HG03439 (cell line): ENCODE measurements around the gene ATP6V1B1.

Source experiments
- ATAC-seq: cut with Tn5 transposase; IDR thresholded peaks from one replicate; pipeline ENCODE4 v1.9.1; 2021; ENCODE audit warnings: mild to moderate bottlenecking, moderate library complexity; ENCODE audit not compliant: unreplicated experiment

ATP6V1B1 gene

GRCh38 chr2:70926042-70926441 is 9.7 kb upstream of the ATP6V1B1 start:
- ATAC-seq, result no peak

DNA sequence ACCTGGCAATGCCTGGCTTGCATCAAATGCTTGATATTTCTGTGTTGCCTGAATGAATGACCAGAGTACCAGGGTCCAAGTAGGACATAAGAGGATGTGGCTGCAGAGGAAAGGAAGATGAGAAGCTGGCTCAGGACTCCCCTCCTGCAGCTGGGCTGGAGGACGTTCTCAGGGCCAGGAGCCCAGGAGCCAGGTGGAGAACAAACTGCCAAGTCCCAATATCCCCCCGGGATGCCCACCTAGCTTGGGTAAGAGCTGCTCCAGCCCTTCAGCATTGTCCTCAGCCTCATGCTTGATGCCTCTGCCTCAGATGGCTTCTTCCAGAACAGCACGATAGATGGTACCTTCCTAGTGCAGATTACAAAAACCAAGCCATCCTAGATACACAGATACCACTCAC is 8.6 kb upstream of the ATP6V1B1 start:
- ATAC-seq, result no peak

- no peak for ATAC-seq
These were observed 8.1 kb upstream of the ATP6V1B1 start for GRCh38 chr2:70927641-70928040.

DNA sequence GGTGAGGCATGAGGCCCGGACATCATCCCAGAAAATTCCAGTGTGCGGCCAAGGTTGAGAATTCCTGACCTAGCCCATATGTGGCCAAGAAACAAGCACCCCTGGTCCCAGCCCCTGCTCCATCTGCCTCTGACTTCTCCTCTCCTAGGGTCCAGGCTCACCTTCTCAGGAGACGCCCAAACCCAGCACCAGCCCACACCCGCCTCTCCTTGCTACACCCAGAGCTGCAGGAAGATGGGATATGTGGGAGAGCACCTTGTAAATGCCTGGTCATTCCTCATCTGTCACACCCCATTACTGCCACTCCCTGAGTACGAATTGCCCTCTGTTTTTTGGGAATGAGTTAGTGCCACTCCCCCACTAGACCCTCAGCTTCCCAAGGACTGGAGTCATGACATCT is 7.3 kb upstream of the ATP6V1B1 start:
- no peak for ATAC-seq

DNA sequence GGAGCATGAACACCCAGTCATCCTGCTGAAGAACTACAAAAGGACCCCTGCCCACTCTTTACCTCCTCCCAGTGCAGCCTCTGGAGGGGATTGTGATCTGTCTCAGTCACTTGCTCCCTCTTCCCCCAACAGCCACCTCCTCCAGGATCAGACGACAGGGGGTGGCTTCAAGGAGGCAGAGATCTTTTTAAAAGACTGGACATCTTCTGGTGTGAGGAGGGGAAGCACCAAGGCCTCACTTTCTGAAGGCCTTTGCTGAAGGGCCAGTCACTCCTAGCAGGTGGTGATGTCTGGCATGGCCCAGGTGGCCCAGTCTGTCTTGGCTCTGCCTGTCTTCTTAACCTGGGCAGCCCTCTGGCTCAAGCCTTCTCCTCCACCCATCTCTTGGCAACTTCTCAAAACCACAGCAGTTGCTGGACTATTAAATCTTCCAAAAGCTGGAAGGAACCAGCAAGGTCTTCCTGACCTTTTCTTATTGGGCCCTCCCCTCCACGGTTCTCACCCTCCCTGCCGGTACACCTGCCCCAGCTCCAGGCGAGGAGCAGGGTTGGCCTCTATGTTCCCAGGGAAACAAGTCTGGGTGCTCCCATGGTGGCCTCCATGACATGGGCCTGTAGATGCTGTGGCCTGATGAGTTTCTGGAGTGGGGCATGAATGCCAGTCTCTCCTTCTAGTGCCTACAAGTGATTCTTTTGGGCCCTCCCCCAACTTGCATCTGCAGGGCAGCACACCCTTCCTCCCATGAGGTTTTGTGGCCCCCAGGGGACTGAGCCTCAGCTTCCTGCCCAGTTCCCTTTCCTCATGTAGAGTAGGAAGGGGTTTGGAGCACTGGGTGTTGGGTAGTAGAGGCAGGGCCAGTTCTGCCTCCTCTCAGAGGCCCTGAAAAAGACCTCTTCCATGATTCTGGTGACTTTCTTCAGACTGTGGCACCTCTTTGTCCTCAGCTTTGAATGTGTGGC is 5.0 kb upstream of the ATP6V1B1 start:
- ATAC-seq, result no peak

DNA sequence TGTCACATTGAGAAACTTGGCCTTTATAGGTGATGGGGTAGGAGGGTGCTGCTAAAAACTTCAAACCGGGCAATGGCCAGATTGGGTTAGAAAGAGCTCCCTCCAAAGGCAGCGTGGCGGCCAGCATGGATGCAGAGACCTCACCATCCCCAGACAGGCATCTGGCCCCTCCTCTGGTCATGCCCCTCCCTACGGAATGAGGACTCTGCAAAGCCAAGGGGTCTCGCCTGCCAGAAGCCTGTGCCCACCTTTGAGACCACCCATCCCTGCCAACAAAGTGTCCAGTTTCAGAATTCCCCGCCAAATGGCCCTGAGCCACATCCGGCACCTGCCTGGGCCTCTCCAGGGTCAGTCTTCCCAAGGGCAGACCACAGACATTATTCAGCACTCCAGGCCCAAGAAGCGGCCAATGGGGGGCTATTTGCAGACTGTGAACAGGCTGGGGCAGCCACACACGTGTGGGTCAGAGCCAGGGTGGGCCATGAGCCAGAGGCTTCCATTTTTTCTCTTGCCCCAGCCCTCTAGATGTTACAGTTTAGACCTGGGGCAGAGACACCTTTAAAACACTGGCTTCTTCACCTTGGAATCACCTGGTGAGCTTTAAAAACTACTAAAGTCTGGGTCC is 4.2 kb upstream of the ATP6V1B1 start:
- no peak for ATAC-seq

GRCh38 chr2:70932631-70933230 is 3.0 kb upstream of the ATP6V1B1 start:
- no peak for ATAC-seq

DNA sequence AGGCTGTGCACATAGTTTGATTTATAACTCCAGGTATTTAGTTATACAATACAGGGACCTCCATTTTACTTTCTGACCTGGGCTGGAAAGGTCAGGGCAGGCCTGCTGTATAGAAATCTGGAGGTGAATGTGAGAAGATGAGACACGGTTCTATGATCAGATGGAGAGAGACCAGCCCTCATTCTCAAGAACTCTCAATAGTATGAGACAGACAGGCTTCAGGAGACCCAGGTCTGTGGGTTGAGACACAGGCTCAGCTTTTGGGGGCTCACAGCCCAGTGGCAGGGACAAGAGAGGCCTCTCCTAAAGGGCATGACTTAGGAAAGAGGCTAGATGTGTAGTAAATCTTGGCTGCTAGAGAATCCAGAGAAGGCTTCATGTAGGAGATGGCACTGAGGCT is 719 bp upstream of the ATP6V1B1 start:
- ATAC-seq, result no peak

- no peak for ATAC-seq
These were observed 672 bp downstream of the ATP6V1B1 start for GRCh38 chr2:70936165-70936978.

DNA sequence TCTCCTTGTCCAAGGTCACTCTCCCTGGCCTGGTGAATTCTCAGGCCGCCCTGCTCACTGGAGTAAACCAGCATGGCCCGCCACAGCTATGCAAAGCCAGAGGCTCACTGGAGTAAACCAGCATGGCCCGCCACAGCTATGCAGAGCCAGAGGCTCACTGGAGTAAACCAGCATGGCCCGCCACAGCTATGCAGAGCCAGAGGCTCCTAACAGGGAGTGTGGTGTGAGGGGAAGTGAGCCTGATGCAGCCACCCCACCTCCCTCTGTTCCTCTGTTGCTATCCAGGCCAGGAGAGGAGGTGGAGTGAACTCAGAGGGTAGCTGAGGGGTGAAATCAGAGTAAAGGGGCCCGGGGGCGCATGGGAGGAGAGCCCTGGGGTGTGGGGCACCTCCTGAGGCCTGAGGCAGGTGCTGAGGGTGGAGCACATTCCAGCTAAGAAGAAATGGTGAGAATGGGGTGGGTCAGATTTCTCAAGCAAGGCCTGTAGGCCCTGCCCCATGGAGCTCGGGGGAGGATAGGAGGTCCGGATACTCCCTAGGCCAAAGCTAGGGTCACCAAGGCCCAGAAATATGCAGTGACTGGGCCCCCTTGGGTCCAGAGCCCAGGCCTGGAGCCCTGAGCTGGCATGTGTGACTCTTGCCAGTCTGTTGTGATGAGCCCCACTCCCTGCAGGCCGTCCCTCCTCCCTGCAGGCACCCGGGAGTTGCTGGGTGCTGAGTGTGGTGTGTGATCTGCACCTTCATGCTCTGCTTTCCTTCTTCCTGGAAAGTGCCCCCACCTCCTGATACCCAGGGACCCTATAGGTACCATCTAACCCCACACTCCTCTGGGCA is 1.5 kb downstream of the ATP6V1B1 start:
- no peak for ATAC-seq

GRCh38 chr2:70937866-70938585 is 2.3 kb downstream of the ATP6V1B1 start:
- ATAC-seq, result no peak

DNA sequence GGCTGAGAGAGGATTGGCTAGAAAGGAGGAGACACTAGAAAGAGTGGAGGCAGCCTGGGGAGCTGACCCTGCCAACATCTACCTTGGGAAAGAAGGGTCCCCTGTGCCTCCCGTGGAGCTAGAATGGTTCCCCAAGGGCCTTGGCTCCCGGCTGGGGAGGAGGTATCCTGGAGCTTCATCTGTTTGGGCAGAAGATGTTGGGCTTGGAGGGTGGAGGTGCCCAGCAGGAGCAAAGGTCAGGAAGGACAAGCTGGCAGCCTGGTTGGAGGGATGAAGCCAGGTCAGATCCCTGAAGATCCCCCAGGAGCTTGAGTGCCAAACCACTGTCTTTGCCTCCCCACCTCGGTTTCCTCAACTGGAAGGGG is 2.9 kb downstream of the ATP6V1B1 start:
- ATAC-seq, result no peak

DNA sequence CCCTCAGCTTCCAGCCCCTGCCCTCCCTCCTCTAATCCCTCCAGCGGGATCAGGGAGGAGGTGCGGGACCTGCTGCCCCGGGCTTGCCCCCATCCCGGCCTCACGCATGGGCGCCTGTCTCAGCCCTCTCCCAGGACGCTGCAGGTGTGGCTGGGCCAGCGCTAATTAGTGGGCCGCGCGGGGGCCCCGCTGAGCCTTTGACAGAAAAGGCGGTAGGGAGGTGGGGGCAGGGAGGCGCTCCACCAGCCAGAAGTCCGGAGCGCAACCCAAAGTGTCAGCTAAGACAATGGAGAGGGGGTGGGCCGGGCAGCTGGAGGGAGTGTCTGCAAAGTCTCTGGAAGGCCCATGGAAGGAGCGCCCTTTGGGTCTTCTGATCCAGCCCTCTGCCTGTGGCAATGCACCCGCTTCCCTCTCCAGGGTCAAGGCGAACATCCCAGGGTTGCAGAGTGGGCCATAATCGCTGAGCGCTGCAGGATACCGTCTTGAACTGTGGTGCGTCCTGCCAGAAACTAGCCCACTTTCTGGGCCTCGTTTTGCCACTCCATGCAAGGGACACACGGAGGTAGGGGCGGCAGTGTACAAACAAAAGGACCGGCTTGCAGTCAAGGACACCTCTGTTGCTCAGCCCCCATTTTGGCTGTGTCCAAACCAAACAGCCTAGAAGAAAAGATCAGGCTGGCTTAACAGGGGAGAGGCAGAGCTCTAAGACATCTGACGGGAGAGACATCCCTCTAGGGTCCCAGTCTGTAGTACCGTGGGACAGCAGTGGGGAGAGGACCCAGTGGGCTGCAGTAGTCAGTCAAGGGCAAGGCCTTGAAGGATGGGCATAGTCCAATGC is 3.5 kb downstream of the ATP6V1B1 start:
- ATAC-seq, result no peak

- no peak for ATAC-seq
These were observed 4.3 kb downstream of the ATP6V1B1 start for GRCh38 chr2:70939839-70940580.

- no peak for ATAC-seq
These were observed 5.5 kb downstream of the ATP6V1B1 start for GRCh38 chr2:70941186-70941585.

- no peak for ATAC-seq
These were observed 6.0 kb downstream of the ATP6V1B1 start for GRCh38 chr2:70941701-70942100.

GRCh38 chr2:70942396-70943204 is 6.9 kb downstream of the ATP6V1B1 start:
- ATAC-seq, result no peak
